HG03565 (cell line): Measurements from ENCODE around the gene HNRNPA2B1.

Experiments used
- ATAC-seq: cut with Tn5 transposase; IDR thresholded peaks from one replicate; pipeline ENCODE4 v1.9.1; 2021; ENCODE audit warnings: mild to moderate bottlenecking, moderate library complexity; ENCODE audit not compliant: unreplicated experiment

HNRNPA2B1 gene

GRCh38 chr7:26200444-26201246 is at the start of gene HNRNPA2B1:
HNRNPA2B1 (minus strand) TSS chr7:26200746; CDS start chr7:26200577, 169 bp downstream.
- peak; percentile 67 for ATAC-seq

- ATAC-seq, result no peak
Observed at GRCh38 chr7:26250239-26250638, 49.7 kb upstream of the HNRNPA2B1 start.

GRCh38 chr7:26245150-26245549 is 44.6 kb upstream of the HNRNPA2B1 start:
- no peak for ATAC-seq

GRCh38 chr7:26238032-26238431 is 37.5 kb upstream of the HNRNPA2B1 start:
- no peak for ATAC-seq

- no peak for ATAC-seq
Observed at GRCh38 chr7:26237035-26237807, 36.7 kb upstream of the HNRNPA2B1 start.

GRCh38 chr7:26233902-26234511 is 33.5 kb upstream of the HNRNPA2B1 start:
- ATAC-seq, result no peak

- ATAC-seq, result no peak
Observed at GRCh38 chr7:26227987-26228386, 27.4 kb upstream of the HNRNPA2B1 start.

GRCh38 chr7:26224359-26224758 is 23.8 kb upstream of the HNRNPA2B1 start:
- no peak for ATAC-seq

- ATAC-seq, result no peak
Observed at GRCh38 chr7:26216049-26216448, 15.5 kb upstream of the HNRNPA2B1 start.

- ATAC-seq, result no peak
Observed at GRCh38 chr7:26213807-26214515, 13.4 kb upstream of the HNRNPA2B1 start.

GRCh38 chr7:26212921-26213718 is 12.6 kb upstream of the HNRNPA2B1 start:
- ATAC-seq, result no peak

GRCh38 chr7:26208040-26208439 is 7.5 kb upstream of the HNRNPA2B1 start:
- ATAC-seq, result no peak

GRCh38 chr7:26203016-26203415 is 2.5 kb upstream of the HNRNPA2B1 start:
- no peak for ATAC-seq

GRCh38 chr7:26202019-26202990 is 1.8 kb upstream of the HNRNPA2B1 start:
- ATAC-seq, result peak; percentile 4

GRCh38 chr7:26201247-26202018 is 887 bp upstream of the HNRNPA2B1 start, which contains the start of gene CBX3:
CBX3 (plus strand) TSS chr7:26201745; CDS start chr7:26202999, 1,254 bp downstream.
- peak; percentile 29 for ATAC-seq

- no peak for ATAC-seq
Observed at GRCh38 chr7:26200038-26200443, 505 bp downstream of the HNRNPA2B1 start.

GRCh38 chr7:26199301-26200037 is 1.1 kb downstream of the HNRNPA2B1 start:
- no peak for ATAC-seq
